Omental fat pad (tissue), 4 donors: ENCODE results near the gene CAPN3. TPM values are rescaled to one million over a fixed set of nuclear protein-coding genes. Genes with fewer than 3 reads are reported as not detected.
A peak's percentile ranks its signal among the peaks of the same experiment; 100 is the strongest.

Experiments used
- ATAC-seq: fragments of 150-250 bp; one replicate; pipeline ENCODE4 v1.9.1; 2016; ENCODE audit warnings: mild to moderate bottlenecking, moderate library complexity; ENCODE audit not compliant: low FRiP score
- DNase-seq: peaks from one replicate; pipeline ENCODE4 v3.0.0-alpha.2; 2019; ENCODE audit warnings: low spot score
- total RNA-seq, 4 donors: library from RNA; depleted of rRNA; stranded (reverse); fragments of >200 nt; gene quantifications; one replicate each; pipeline ENCODE4 v1.1.0, GENCODE V29; 2016
- TF ChIP-seq, protein P1 (sequence below), 3 donors: fragments of 450-650 bp; IDR thresholded peaks; one replicate each; pipeline ENCODE4 v1.5.1; 2016 to 2017; ENCODE audit warnings: antibody characterized with exemption in 3 of 3, mild to moderate bottlenecking in 3 of 3, moderate library complexity in 2 of 3

Gene CAPN3
- total RNA-seq, 4 donors from 2014 or later, result 7.5 to 25.4 (median 10.4) TPM

DNA sequence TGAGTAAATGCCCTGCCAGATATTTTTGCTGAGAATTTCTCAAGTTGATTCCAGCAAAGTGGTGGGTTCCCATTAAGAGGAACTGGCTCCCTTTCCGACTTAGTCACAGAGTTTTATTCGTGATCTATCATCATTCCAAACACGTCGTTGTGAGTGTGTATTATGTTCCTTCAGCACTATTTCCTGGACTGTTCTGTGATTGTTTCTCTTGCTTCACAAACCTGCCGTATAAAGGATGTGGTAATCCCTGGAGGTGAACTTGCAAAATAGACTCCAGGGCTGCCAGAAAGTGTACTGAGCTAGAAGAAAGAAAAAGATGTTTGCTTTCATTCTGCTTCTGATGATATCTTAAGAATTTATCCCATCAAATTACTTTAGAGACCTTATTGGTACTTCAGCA is 14.5 kb upstream of the CAPN3 start:
- DNase-seq (no peak), ATAC-seq (peak; percentile 71)
- TF ChIP-seq, protein P1, sequence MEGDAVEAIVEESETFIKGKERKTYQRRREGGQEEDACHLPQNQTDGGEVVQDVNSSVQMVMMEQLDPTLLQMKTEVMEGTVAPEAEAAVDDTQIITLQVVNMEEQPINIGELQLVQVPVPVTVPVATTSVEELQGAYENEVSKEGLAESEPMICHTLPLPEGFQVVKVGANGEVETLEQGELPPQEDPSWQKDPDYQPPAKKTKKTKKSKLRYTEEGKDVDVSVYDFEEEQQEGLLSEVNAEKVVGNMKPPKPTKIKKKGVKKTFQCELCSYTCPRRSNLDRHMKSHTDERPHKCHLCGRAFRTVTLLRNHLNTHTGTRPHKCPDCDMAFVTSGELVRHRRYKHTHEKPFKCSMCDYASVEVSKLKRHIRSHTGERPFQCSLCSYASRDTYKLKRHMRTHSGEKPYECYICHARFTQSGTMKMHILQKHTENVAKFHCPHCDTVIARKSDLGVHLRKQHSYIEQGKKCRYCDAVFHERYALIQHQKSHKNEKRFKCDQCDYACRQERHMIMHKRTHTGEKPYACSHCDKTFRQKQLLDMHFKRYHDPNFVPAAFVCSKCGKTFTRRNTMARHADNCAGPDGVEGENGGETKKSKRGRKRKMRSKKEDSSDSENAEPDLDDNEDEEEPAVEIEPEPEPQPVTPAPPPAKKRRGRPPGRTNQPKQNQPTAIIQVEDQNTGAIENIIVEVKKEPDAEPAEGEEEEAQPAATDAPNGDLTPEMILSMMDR (IDR thresholded peaks at IDR 0.05), result no peak

DNA sequence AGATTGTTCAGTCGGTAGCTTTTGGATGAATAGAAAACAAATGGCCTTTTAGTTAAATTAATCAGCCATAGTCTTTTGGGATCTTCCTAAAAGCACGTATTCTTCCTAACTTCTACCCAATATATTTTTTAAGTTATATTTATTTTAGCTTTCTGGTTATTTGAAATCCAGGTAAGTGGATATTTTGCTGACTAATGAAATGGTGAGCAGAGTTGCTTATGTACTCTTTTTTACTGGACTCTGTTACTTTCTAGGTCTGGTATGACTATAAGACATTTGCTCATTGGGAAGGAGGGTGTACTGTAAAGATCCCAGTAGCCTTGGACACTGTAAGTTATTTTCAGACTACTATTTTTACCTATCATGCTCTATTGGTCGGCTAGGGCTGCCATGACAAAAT is 13.8 kb upstream of the CAPN3 start:
- DNase-seq (no peak), ATAC-seq (no peak)
- TF ChIP-seq, protein P1 (IDR thresholded peaks at IDR 0.05), result no peak

DNA sequence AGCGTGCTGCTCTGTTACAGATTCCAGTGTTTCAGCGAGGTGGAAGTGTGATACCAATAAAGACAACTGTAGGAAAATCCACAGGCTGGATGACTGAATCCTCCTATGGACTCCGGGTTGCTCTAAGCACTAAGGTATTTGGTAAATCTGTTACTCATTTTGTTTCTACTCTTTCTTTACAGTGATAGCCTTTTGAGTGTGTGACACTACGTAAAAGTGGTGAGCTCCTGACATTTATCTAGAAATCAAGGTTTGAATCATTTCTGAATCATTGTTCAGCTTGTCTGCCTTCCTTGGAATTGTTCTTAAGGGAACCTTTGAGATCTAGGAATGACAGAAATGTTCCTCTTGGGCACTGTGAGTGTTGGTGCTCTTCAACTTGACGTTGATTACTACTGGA is 11.2 kb upstream of the CAPN3 start:
- ATAC-seq, result no peak
- DNase-seq, result no peak

DNA sequence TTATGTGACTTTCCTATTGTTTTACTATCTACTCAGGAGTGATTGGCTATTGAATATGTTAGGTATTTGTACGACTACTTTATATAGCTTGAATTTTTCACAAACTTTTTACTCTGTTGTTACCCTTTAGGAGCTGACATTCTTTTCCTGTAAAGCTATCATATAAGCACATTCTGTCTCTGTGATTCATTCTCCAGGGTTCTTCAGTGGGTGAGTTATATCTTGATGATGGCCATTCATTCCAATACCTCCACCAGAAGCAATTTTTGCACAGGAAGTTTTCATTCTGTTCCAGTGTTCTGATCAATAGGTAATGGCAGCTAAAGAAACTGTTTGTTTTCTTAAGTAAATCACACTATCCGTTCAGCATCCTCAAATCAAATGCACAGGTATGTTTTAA is 10.1 kb upstream of the CAPN3 start:
- no peak for ATAC-seq
- no peak for DNase-seq
- TF ChIP-seq, protein P1 (IDR thresholded peaks at IDR 0.05), result no peak

More for the DNA sequence above, 11.2 kb upstream of the CAPN3 start:
- TF ChIP-seq, protein P1 (IDR thresholded peaks at IDR 0.05), result no peak

DNA sequence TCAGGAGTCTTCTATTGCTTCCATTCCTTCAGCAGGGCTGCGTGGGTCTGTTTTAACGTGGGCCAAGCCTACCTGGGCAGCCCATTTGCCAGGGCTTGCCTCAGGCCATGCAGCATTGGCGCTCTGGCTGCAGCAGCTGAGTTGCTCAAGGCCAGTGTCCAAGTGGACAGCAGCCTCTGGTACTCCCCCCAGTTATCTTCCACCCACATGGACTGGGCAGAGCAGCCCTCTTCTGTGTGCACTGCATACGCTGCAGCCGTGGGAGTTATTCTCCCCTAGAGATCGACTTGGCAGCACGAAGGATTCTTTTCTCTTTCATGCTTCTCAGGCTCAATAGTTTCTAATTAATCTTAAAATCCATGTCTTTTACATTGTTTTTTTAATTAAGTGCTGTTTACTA is 6.9 kb upstream of the CAPN3 start:
- DNase-seq, result no peak
- ATAC-seq, result peak; percentile 93
- TF ChIP-seq, protein P1 (IDR thresholded peaks at IDR 0.05), result no peak

DNA sequence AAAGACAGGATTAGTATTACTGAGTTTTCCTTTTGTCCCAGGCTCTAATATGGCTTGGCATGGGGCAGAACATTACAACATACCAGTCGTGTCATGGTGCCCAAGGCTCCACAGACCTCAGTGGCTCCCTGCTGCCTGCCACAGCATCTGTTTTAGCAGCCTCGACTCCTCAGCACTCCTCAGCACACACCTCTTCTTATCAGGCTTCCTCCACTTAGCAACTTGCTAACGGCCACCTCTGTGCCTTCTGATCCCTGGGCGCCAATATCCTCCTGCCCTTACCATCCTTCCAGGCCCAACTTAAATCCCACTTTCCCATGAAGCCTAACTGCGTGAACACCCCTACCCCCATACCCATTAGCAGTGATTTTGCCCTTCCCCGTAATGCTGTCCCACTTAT is 6.2 kb upstream of the CAPN3 start:
- ATAC-seq (no peak), DNase-seq (no peak)
- TF ChIP-seq, protein P1 (IDR thresholded peaks at IDR 0.05), result no peak

DNA sequence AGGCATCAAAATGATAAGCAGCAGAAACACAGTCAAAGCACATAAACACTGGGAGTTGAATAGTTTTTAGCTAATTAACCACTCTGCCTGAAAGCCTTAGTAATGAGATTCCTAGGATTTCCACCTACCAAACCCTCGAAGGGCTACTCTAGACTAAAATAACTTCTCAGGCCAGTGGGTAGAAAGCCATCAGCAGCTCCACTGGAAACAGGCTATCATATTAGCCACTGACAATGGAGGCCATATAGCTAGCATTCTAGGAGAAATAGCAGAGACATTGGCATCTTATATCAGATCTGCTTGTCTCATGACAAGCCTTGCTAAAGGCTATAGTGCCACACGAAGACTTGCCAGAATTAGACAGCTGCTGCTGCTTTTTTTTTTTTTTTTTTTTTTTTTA is 4.5 kb upstream of the CAPN3 start:
- ATAC-seq (no peak), DNase-seq (no peak)
- TF ChIP-seq, protein P1 (IDR thresholded peaks at IDR 0.05), result no peak
